Testis (tissue), 2 donors: Measurements from ENCODE around the gene P2RX3.

Experiments
- POLR2A ChIP-seq: fragments of 450-650 bp; IDR thresholded peaks from one replicate; pipeline ENCODE4 v1.6.1; 2017; ENCODE audit warnings: antibody characterized with exemption, mild to moderate bottlenecking, moderate library complexity
- TF ChIP-seq, protein P1 (sequence below), 3 experiments: fragments of 450-650 bp in 2 of 3; fragments of 200-600 bp in 1 of 3; sonication (generic) in 1 of 3; IDR thresholded peaks; one replicate each; pipeline ENCODE4 v1.5.1; 2016 to 2019; ENCODE audit warnings: antibody characterized with exemption in 3 of 3, mild to moderate bottlenecking in 2 of 3, moderate library complexity in 1 of 3

DNA sequence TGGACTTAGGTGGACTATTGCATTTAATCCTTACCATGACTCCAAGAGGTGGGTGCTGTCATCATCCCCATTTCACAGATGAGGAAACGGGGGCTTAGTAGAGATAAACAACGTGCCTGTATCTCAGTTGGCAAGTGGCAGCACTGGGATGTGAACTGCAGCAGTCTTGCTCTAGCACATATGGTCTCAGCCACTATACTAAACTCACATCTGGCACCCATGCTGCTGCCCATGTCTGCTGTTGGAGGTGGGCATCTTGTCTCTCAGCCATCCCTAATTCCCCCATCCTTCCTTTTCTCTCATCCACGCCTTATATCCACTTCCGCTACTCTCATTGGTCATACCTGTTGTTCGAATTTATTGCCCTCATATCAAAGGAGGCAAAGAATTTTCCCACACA lies 39.0 kb downstream of the P2RX3 start:
- TF ChIP-seq, protein P1, sequence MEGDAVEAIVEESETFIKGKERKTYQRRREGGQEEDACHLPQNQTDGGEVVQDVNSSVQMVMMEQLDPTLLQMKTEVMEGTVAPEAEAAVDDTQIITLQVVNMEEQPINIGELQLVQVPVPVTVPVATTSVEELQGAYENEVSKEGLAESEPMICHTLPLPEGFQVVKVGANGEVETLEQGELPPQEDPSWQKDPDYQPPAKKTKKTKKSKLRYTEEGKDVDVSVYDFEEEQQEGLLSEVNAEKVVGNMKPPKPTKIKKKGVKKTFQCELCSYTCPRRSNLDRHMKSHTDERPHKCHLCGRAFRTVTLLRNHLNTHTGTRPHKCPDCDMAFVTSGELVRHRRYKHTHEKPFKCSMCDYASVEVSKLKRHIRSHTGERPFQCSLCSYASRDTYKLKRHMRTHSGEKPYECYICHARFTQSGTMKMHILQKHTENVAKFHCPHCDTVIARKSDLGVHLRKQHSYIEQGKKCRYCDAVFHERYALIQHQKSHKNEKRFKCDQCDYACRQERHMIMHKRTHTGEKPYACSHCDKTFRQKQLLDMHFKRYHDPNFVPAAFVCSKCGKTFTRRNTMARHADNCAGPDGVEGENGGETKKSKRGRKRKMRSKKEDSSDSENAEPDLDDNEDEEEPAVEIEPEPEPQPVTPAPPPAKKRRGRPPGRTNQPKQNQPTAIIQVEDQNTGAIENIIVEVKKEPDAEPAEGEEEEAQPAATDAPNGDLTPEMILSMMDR (IDR thresholded peaks at IDR 0.05): no peak
- no peak for TF ChIP-seq POLR2A
